Chondrocyte (in vitro differentiated cells): ENCODE data around the gene ASCC2. TPM values are rescaled to one million over a fixed set of nuclear protein-coding genes. Genes with fewer than 3 reads are reported as not detected.

Experiments used
- DNase-seq: peaks from one replicate; pipeline ENCODE4 v3.0.0; 2021; ENCODE audit warnings: mixed read lengths, low spot score
- H3K27ac Mint-ChIP-seq: one replicate; pipeline ENCODE4 v1.8.0; 2021; ENCODE audit warnings: mild to moderate bottlenecking, moderate library complexity, mixed read lengths; ENCODE audit not compliant: unreplicated experiment
- H3K27me3 Mint-ChIP-seq: 2 replicates; pipeline ENCODE4 v1.8.0; 2021; ENCODE audit warnings: low read depth, mixed read lengths
- H3K36me3 Mint-ChIP-seq: 2 replicates; pipeline ENCODE4 v1.8.0; 2021; ENCODE audit warnings: low read depth, mixed read lengths
- H3K4me1 Mint-ChIP-seq: 2 replicates; pipeline ENCODE4 v1.8.0; 2021; ENCODE audit warnings: low read depth, mild to moderate bottlenecking, mixed read lengths
- H3K4me3 Mint-ChIP-seq: one replicate; pipeline ENCODE4 v1.8.0; 2021; ENCODE audit warnings: mild to moderate bottlenecking, moderate library complexity, mixed read lengths; ENCODE audit not compliant: unreplicated experiment
- H3K9me3 Mint-ChIP-seq: 2 replicates; pipeline ENCODE4 v1.8.0; 2021; ENCODE audit warnings: low read depth, mixed read lengths
- CTCF ChIP-seq: fragments of 200-600 bp; sonication (generic); IDR thresholded peaks from 2 replicates; pipeline ENCODE4 v1.5.0; 2021; ENCODE audit warnings: antibody characterized with exemption, mild to moderate bottlenecking, moderate library complexity
- total RNA-seq: library from RNA; stranded (reverse); gene quantifications from 3 replicates; pipeline ENCODE4 v1.2.1, GENCODE V29; 2021

ASCC2 gene
- total RNA-seq, 1 donor from 2014 or later = 43.2 TPM

GRCh38 chr22:29819501-29819900 lies 18.6 kb downstream of the ASCC2 start:
- H3K4me1 Mint-ChIP-seq = peaks cover 8% of the 10 kb centered on the region
- H3K27me3 Mint-ChIP-seq = no peaks in the 10 kb centered on the region
- DNase-seq = no peak
- no peak for TF ChIP-seq CTCF
- peaks cover 34% of the 10 kb centered on the region for H3K36me3 Mint-ChIP-seq
- no peaks in the 10 kb centered on the region for H3K9me3 Mint-ChIP-seq
- no peak overlapping the region for H3K4me3 Mint-ChIP-seq
- no peak overlapping the region for H3K27ac Mint-ChIP-seq

- Mint-ChIP-seq H3K9me3 (no peaks in the 10 kb centered on the region), H3K27ac (no peak overlapping the region), H3K36me3 (peaks cover 36% of the 10 kb centered on the region), H3K4me1 (peaks cover 8% of the 10 kb centered on the region), H3K27me3 (no peaks in the 10 kb centered on the region), H3K4me3 (no peak overlapping the region)
- DNase-seq = no peak
- no peak for TF ChIP-seq CTCF
Measured at GRCh38 chr22:29817724-29818123, 20.4 kb downstream of the ASCC2 start.

- Mint-ChIP-seq H3K27ac (no peak overlapping the region), H3K36me3 (peaks cover 38% of the 10 kb centered on the region), H3K27me3 (no peaks in the 10 kb centered on the region), H3K4me3 (no peak overlapping the region), H3K4me1 (peaks cover 6% of the 10 kb centered on the region), H3K9me3 (no peaks in the 10 kb centered on the region)
- DNase-seq = no peak
- no peak for TF ChIP-seq CTCF
Measured at GRCh38 chr22:29816980-29817379, 21.1 kb downstream of the ASCC2 start.

DNA sequence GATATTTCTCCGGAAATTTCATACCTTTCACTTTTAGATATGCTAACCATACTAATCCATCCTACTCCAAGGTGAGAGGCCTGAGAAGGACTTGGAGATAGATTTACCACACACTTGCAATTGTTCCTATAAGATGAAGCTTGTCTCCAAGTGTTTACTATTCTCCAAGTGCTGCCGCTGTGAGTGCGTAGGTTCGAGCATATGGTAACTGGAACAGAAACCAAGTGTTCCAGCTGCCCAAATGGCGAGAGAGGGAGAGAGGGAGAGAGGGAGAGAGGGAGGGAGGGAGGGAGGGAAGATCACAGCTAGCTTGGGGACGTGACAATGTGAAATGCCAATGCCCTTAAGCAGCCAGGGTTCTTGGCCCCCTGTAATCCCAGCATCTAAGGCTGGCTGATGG lies 21.5 kb downstream of the ASCC2 start:
- Mint-ChIP-seq H3K4me1 (peaks cover 4% of the 10 kb centered on the region), H3K4me3 (no peak overlapping the region), H3K36me3 (peaks cover 42% of the 10 kb centered on the region), H3K27ac (no peak overlapping the region), H3K9me3 (no peaks in the 10 kb centered on the region), H3K27me3 (no peaks in the 10 kb centered on the region)
- no peak for DNase-seq
- no peak for TF ChIP-seq CTCF

DNA sequence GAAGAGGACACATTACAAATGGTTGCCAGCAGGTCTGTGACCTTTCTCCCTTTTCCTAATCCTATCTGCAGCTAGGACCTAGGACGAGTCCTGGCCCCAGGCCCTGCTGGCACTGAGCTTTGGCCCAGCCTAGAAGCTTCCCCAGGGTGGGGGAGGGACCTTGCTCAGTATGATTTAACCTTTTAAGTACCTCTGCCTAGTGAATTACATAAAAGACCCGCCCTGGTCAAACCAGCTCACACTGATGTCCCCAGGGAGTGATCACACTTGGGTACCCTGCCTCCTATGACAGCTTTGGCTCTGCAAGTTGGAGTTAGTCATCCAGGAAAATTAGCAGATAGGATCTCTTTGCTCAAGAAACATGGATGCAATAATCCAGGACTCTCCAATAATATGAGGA lies 21.9 kb downstream of the ASCC2 start:
- TF ChIP-seq CTCF = no peak
- Mint-ChIP-seq H3K4me1 (no peaks in the 10 kb centered on the region), H3K9me3 (no peaks in the 10 kb centered on the region), H3K36me3 (peaks cover 39% of the 10 kb centered on the region), H3K4me3 (no peak overlapping the region), H3K27ac (no peak overlapping the region), H3K27me3 (no peaks in the 10 kb centered on the region)
- DNase-seq = no peak
